Gastrocnemius medialis (tissue), 4 donors: ENCODE measurements around the gene TEKT5.

Source experiments
- CTCF ChIP-seq, 5 experiments: fragments of 450-650 bp in 3 of 5; fragments of 200-600 bp in 2 of 5; sonication (generic) in 2 of 5; IDR thresholded peaks in 4 of 5; conservative IDR thresholded peaks in 1 of 5; 1 replicate in 4 of 5; 2 replicates in 1 of 5; pipeline ENCODE4 v1.5.1; 2016 to 2019; ENCODE audit warnings: antibody characterized with exemption in 5 of 5, mild to moderate bottlenecking in 3 of 5, moderate library complexity in 3 of 5
- POLR2A ChIP-seq, 2 donors: fragments of 450-650 bp; IDR thresholded peaks; one replicate each; pipeline ENCODE4 v1.6.1; 2017; ENCODE audit warnings: antibody characterized with exemption in 2 of 2, mild to moderate bottlenecking in 2 of 2, moderate library complexity in 2 of 2

GRCh38 chr16:10611825-10612342, 82.8 kb downstream of the TEKT5 start:
- no peak for TF ChIP-seq CTCF (IDR thresholded peaks at IDR 0.05 in 4 of 5, conservative IDR thresholded peaks at IDR 0.05 in 1 of 5)
- TF ChIP-seq POLR2A (IDR thresholded peaks at IDR 0.05): no peak
